ENCODE data around the gene DNAJC30. TPM values are rescaled to one million over a fixed set of nuclear protein-coding genes. Genes with fewer than 3 reads are reported as not detected.
"Not testable (repeated sequence)": the region's sequence is repeated elsewhere in the genome, so short reads cannot be mapped to it uniquely, and the experiment has no call there.

DNAJC30 gene
- total RNA-seq, 1 experiment from 2014 or later = 5.6 TPM

- Histone ChIP-seq H3K36me3 (peaks cover 3% of the 10 kb centered on the region; the same call in 1 of the 2 replicates), H3K4me3 (no peak overlapping the region), H3K9me3 (no peaks in the 10 kb centered on the region), H3K27me3 (no peaks in the 10 kb centered on the region)
- DNase-seq = no peak
These were observed 33.2 kb upstream of the DNAJC30 start for GRCh38 chr7:73716318-73716890.

DNA sequence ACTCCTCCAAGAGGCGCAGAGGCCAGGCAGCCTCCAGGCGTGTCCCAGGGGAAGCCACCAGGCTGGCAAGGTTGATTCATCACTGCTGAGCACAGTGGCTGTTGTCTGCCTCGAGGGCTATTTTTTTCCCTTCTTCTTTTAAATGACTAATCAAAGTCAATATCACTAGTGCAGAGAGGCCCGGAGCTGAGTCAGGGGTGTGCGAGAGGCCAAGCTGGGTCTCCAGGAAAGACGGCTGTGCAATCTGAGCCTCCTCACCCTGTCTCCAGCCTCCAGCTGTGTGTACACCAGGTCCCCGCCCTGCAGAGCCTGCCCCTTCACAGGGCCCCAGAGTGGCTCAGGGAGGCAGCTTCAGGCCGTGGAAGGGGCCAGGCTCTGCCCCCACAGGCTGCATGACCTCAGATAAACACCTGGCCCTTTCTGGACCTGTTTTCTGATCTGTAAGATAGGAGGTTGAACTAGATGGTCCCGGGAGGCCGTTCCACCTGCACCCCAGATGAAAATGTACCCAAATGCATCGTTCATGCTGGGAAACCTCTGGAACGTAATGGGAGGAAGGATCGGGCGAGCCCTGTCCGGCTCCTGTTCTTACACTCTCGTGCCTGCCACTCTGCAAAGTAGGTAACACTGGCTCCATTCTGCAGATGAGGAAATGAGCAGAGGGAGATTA, 32.5 kb upstream of the DNAJC30 start:
- Histone ChIP-seq H3K27me3 (no peaks in the 10 kb centered on the region), H3K9me3 (no peaks in the 10 kb centered on the region), H3K36me3 (peaks cover 3% of the 10 kb centered on the region; the same call in 1 of the 2 replicates), H3K4me3 (no peak overlapping the region)
- peak; percentile 92 for DNase-seq

- DNase-seq = not testable (repeated sequence)
These were observed 30.1 kb upstream of the DNAJC30 start for GRCh38 chr7:73713319-73713718.

GRCh38 chr7:73712773-73713172, 29.5 kb upstream of the DNAJC30 start:
- Histone ChIP-seq H3K4me3 (no peak overlapping the region), H3K9me3 (no peaks in the 10 kb centered on the region), H3K36me3 (peaks cover 3% of the 10 kb centered on the region; the same call in 1 of the 2 replicates), H3K27me3 (no peaks in the 10 kb centered on the region)
- DNase-seq = no peak

More at GRCh38 chr7:73713319-73713718, 30.1 kb upstream of the DNAJC30 start:
- H3K9me3 ChIP-seq, H3K27me3 ChIP-seq, H3K4me3 ChIP-seq, H3K36me3 ChIP-seq: not testable (repeated sequence)

DNA sequence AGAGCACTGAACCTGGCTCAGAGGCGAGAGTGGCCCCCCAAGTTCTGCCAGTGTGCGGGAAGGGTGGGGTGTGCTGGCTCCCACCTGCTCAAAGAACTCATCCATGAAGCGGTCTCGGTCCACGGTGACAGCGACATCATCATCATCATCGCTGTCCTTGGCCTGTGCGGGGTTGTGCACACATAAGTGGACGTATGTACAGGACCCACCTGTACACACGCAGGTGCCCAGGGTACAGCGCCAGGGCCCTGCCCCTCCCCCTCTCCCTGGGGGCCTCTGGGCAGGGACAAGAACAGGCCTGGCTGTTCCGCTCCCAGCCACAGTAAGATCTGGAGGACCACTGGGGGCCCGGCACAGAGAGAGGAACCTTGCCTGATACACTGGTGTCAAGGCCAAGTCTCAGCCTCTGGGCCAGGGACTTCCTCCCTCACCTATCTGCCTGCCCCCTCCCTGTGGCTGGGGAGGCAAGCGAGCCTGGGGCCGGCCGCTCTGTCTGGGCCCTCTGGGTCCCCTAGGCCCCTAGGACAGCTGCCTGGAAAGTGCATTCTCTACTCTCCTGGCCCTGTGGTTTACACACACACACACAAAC, 25.8 kb upstream of the DNAJC30 start:
- Histone ChIP-seq H3K9me3 (no peaks in the 10 kb centered on the region), H3K4me3 (no peak overlapping the region), H3K36me3 (peaks cover 3% of the 10 kb centered on the region; the same call in 1 of the 2 replicates), H3K27me3 (no peaks in the 10 kb centered on the region)
- DNase-seq = no peak

GRCh38 chr7:73707045-73707631, 23.9 kb upstream of the DNAJC30 start:
- no peaks in the 10 kb centered on the region for H3K27me3 ChIP-seq
- H3K36me3 ChIP-seq = no peaks in the 10 kb centered on the region
- no peak overlapping the region for H3K4me3 ChIP-seq
- DNase-seq = no peak
- no peaks in the 10 kb centered on the region for H3K9me3 ChIP-seq

GRCh38 chr7:73706126-73707044, 23.1 kb upstream of the DNAJC30 start:
- H3K4me3 ChIP-seq = no peak overlapping the region
- H3K36me3 ChIP-seq = no peaks in the 10 kb centered on the region
- H3K9me3 ChIP-seq = no peaks in the 10 kb centered on the region
- H3K27me3 ChIP-seq = no peaks in the 10 kb centered on the region
- no peak for DNase-seq

GRCh38 chr7:73705551-73705920, 22.3 kb upstream of the DNAJC30 start:
- no peaks in the 10 kb centered on the region for H3K36me3 ChIP-seq
- no peaks in the 10 kb centered on the region for H3K27me3 ChIP-seq
- no peaks in the 10 kb centered on the region for H3K9me3 ChIP-seq
- no peak for DNase-seq
- H3K4me3 ChIP-seq = no peak overlapping the region

- H3K36me3 ChIP-seq = no peaks in the 10 kb centered on the region
- H3K9me3 ChIP-seq = no peaks in the 10 kb centered on the region
- H3K4me3 ChIP-seq = no peak overlapping the region
- H3K27me3 ChIP-seq = no peaks in the 10 kb centered on the region
- DNase-seq = no peak
These were observed 21.6 kb upstream of the DNAJC30 start for GRCh38 chr7:73704640-73705550.

GRCh38 chr7:73703757-73704639, 20.7 kb upstream of the DNAJC30 start:
- Histone ChIP-seq H3K27me3 (no peaks in the 10 kb centered on the region), H3K36me3 (no peaks in the 10 kb centered on the region), H3K9me3 (no peaks in the 10 kb centered on the region), H3K4me3 (no peak overlapping the region)
- no peak for DNase-seq

- DNase-seq = no peak
- Histone ChIP-seq H3K9me3 (no peaks in the 10 kb centered on the region), H3K27me3 (no peaks in the 10 kb centered on the region), H3K4me3 (no peak overlapping the region), H3K36me3 (no peaks in the 10 kb centered on the region)
These were observed 20.0 kb upstream of the DNAJC30 start for GRCh38 chr7:73703225-73703624.

DNA sequence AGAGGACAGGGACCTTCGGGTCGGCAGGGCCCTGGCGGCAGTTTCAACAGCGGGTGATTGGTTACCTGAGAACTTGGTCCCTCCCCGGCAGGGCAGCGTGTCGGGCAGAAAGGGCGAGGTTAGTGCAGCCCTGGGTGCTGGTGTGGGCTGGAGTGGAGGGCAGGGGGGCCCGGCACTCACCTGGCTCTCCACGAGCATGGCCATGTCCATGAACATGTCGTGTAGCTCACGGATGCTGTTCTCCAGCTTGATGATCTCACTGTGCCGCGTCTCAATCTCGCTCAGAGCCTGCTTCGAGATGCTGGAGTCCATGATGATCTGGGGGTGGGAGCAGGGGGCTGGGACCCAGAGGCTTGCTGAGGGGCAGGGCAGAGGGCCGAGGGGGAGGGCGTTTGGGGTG, 19.4 kb upstream of the DNAJC30 start:
- Histone ChIP-seq H3K4me3 (no peak overlapping the region), H3K9me3 (no peaks in the 10 kb centered on the region), H3K27me3 (no peaks in the 10 kb centered on the region), H3K36me3 (no peaks in the 10 kb centered on the region)
- no peak for DNase-seq

GRCh38 chr7:73702226-73702625, 19.0 kb upstream of the DNAJC30 start:
- no peaks in the 10 kb centered on the region for H3K9me3 ChIP-seq
- no peaks in the 10 kb centered on the region for H3K27me3 ChIP-seq
- no peak for DNase-seq
- no peaks in the 10 kb centered on the region for H3K36me3 ChIP-seq
- H3K4me3 ChIP-seq = no peak overlapping the region

DNA sequence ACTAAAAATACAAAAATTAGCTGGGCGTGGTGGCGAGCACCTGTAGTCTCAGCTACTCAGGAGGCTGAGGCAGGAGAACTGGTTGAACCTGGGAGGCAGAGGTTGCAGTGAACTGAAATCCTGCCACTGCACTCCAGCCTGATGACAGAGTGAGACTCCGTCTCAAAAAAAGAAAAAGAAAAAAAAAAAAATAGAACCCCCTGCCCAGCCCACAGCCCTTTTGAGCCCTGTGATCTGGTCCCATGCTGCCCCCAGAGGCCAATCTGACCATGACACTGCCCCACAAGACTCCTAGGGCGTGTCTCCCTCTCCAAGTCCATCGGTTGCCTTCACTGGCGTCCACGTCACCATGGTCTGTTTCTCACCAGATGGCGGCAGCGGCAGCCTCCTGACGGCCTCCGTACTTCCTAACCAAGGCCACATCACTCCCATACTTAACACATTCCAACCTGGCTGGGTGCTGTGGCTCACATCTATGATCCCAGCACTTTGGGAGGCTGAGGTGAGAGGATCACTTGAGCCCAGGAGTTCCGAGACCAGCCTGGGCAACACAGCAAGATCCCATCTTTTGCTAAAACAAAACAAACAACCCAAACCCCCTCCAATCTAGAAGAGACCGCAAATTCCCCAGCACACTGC, 18.2 kb upstream of the DNAJC30 start:
- DNase-seq = no peak
- H3K36me3 ChIP-seq = no peaks in the 10 kb centered on the region
- no peak overlapping the region for H3K4me3 ChIP-seq

More for the DNA sequence above, 18.2 kb upstream of the DNAJC30 start:
- H3K9me3 ChIP-seq = no peaks in the 10 kb centered on the region
- H3K27me3 ChIP-seq = no peaks in the 10 kb centered on the region
